Measurements from ENCODE around the gene OBSCN. TPM values are rescaled to one million over a fixed set of nuclear protein-coding genes. Genes with fewer than 3 reads are reported as not detected.

OBSCN gene
- total RNA-seq, 1 donor from 2014 or later: 16.9 TPM

- Mint-ChIP-seq H3K4me1 (ENCODE audit: unreplicated experiment) (peaks cover 3% of the 10 kb centered on the region), H3K9me3 (ENCODE audit: unreplicated experiment) (no peaks in the 10 kb centered on the region), H3K4me3 (ENCODE audit: unreplicated experiment) (no peak overlapping the region), H3K27ac (ENCODE audit: unreplicated experiment) (no peak overlapping the region), H3K27me3 (ENCODE audit: unreplicated experiment) (peaks cover 10% of the 10 kb centered on the region), H3K36me3 (ENCODE audit: low read depth, unreplicated experiment) (no peaks in the 10 kb centered on the region)
- TF ChIP-seq CTCF (IDR thresholded peaks at IDR 0.05; ENCODE audit: unreplicated experiment): no peak
- DNase-seq (ENCODE audit: low spot score): no peak
These were observed 167.1 kb downstream of the OBSCN start for GRCh38 chr1:228374711-228375577.

- peaks cover 3% of the 10 kb centered on the region for H3K4me1 Mint-ChIP-seq (ENCODE audit: unreplicated experiment)
- H3K9me3 Mint-ChIP-seq (ENCODE audit: unreplicated experiment): no peaks in the 10 kb centered on the region
- DNase-seq (ENCODE audit: low spot score): no peak
- no peak overlapping the region for H3K4me3 Mint-ChIP-seq (ENCODE audit: unreplicated experiment)
- no peak for TF ChIP-seq CTCF (IDR thresholded peaks at IDR 0.05; ENCODE audit: unreplicated experiment)
- no peaks in the 10 kb centered on the region for H3K36me3 Mint-ChIP-seq (ENCODE audit: low read depth, unreplicated experiment)
- no peak overlapping the region for H3K27ac Mint-ChIP-seq (ENCODE audit: unreplicated experiment)
- peaks cover 14% of the 10 kb centered on the region for H3K27me3 Mint-ChIP-seq (ENCODE audit: unreplicated experiment)
These were observed 167.9 kb downstream of the OBSCN start for GRCh38 chr1:228375578-228376261.

- Mint-ChIP-seq H3K27ac (ENCODE audit: unreplicated experiment) (no peak overlapping the region), H3K4me3 (ENCODE audit: unreplicated experiment) (no peak overlapping the region), H3K9me3 (ENCODE audit: unreplicated experiment) (no peaks in the 10 kb centered on the region), H3K4me1 (ENCODE audit: unreplicated experiment) (peaks cover 3% of the 10 kb centered on the region), H3K36me3 (ENCODE audit: low read depth, unreplicated experiment) (no peaks in the 10 kb centered on the region), H3K27me3 (ENCODE audit: unreplicated experiment) (peaks cover 14% of the 10 kb centered on the region)
- TF ChIP-seq CTCF (IDR thresholded peaks at IDR 0.05; ENCODE audit: unreplicated experiment): no peak
- DNase-seq (ENCODE audit: low spot score): no peak
These were observed 168.4 kb downstream of the OBSCN start for GRCh38 chr1:228376262-228376628.

GRCh38 chr1:228376651-228377631 is 169.1 kb downstream of the OBSCN start:
- H3K36me3 Mint-ChIP-seq (ENCODE audit: low read depth, unreplicated experiment): no peaks in the 10 kb centered on the region
- DNase-seq (ENCODE audit: low spot score): no peak
- H3K4me3 Mint-ChIP-seq (ENCODE audit: unreplicated experiment): no peak overlapping the region
- no peak for TF ChIP-seq CTCF (IDR thresholded peaks at IDR 0.05; ENCODE audit: unreplicated experiment)
- H3K27ac Mint-ChIP-seq (ENCODE audit: unreplicated experiment): no peak overlapping the region
- H3K9me3 Mint-ChIP-seq (ENCODE audit: unreplicated experiment): no peaks in the 10 kb centered on the region
- peaks cover 3% of the 10 kb centered on the region for H3K4me1 Mint-ChIP-seq (ENCODE audit: unreplicated experiment)
- peaks cover 14% of the 10 kb centered on the region for H3K27me3 Mint-ChIP-seq (ENCODE audit: unreplicated experiment)
